HG03135 (cell line): Measurements from ENCODE around the gene SDHA.
A peak's percentile ranks its signal among the peaks of the same experiment; 100 is the strongest.

Experiments used
- ATAC-seq: cut with Tn5 transposase; IDR thresholded peaks from one replicate; pipeline ENCODE4 v1.9.1; 2021; ENCODE audit warnings: mild to moderate bottlenecking, moderate library complexity; ENCODE audit not compliant: unreplicated experiment

Gene SDHA

GRCh38 chr5:185095-186070 is 32.7 kb upstream of the SDHA start:
- ATAC-seq, result no peak

- ATAC-seq, result no peak
These were observed 31.8 kb upstream of the SDHA start for GRCh38 chr5:186091-187041.

GRCh38 chr5:187042-187431 is 31.1 kb upstream of the SDHA start:
- no peak for ATAC-seq

GRCh38 chr5:187617-188451 is 30.3 kb upstream of the SDHA start:
- no peak for ATAC-seq

- ATAC-seq, result peak; percentile 85
These were observed 29.3 kb upstream of the SDHA start for GRCh38 chr5:188488-189481.

GRCh38 chr5:189486-189885 is 28.6 kb upstream of the SDHA start:
- no peak for ATAC-seq

- ATAC-seq, result no peak
These were observed 28.1 kb upstream of the SDHA start for GRCh38 chr5:189976-190365.

- ATAC-seq, result no peak
These were observed 27.6 kb upstream of the SDHA start for GRCh38 chr5:190366-191035.

- ATAC-seq, result no peak
These were observed 26.8 kb upstream of the SDHA start, which contains the start of gene LRRC14B for GRCh38 chr5:191036-191948. Gene LRRC14B, plus strand, starts transcription at chr5:191495. Its CDS starts 44 bp downstream, at chr5:191539.

- no peak for ATAC-seq
These were observed 26.0 kb upstream of the SDHA start for GRCh38 chr5:191949-192690.

GRCh38 chr5:192691-192969 is 25.5 kb upstream of the SDHA start:
- no peak for ATAC-seq

GRCh38 chr5:192970-193831 is 24.9 kb upstream of the SDHA start:
- no peak for ATAC-seq

GRCh38 chr5:194102-194501 is 24.0 kb upstream of the SDHA start:
- no peak for ATAC-seq

- ATAC-seq, result no peak
These were observed 23.4 kb upstream of the SDHA start for GRCh38 chr5:194603-195209.

GRCh38 chr5:195401-196160 is 22.5 kb upstream of the SDHA start:
- ATAC-seq, result no peak
